ENCODE data around the gene CENPM.

GRCh38 chr22:41933411-41934177 is 13.4 kb downstream of the CENPM start:
- TF ChIP-seq CTCF (IDR thresholded peaks at IDR 0.05; ENCODE audit: extremely low read depth in 1 of 2, insufficient read depth in 1 of 2, low read depth in 1 of 2, low read length in 2 of 2), result no peak
- no peak for TF ChIP-seq MAX (IDR thresholded peaks at IDR 0.05; ENCODE audit: insufficient read depth, insufficient read length)
- TF ChIP-seq EZH2 (IDR thresholded peaks at IDR 0.05; ENCODE audit: borderline replicate concordance, low read depth, low read length, severe bottlenecking), result no peak
- no peak for TF ChIP-seq POLR2A (IDR thresholded peaks at IDR 0.05; ENCODE audit: low read depth, low read length)
- no peak for TF ChIP-seq POLR2AphosphoS5 (IDR thresholded peaks at IDR 0.05; ENCODE audit: insufficient read depth, low read depth, low read length)
- no peak for TF ChIP-seq JUN (IDR thresholded peaks at IDR 0.05; ENCODE audit: borderline replicate concordance, insufficient read depth, insufficient read length, low read depth)
- no peak for TF ChIP-seq MYC (IDR thresholded peaks at IDR 0.05; ENCODE audit: low read depth, low read length)
